Stimulated activated CD4-positive, alpha-beta T cell treated with anti-CD3 and anti-CD28 coated beads, Interleukin-4, amount 100 ng/mL, for 24 hours (primary cell): ENCODE results near the gene QKI.
"Not testable (repeated sequence)": the region's sequence is repeated elsewhere in the genome, so short reads cannot be mapped to it uniquely, and the experiment has no call there.

Source experiments
- DNase-seq: peaks from one replicate; pipeline ENCODE4 v3.0.0-alpha.2; 2020

Gene QKI

DNA sequence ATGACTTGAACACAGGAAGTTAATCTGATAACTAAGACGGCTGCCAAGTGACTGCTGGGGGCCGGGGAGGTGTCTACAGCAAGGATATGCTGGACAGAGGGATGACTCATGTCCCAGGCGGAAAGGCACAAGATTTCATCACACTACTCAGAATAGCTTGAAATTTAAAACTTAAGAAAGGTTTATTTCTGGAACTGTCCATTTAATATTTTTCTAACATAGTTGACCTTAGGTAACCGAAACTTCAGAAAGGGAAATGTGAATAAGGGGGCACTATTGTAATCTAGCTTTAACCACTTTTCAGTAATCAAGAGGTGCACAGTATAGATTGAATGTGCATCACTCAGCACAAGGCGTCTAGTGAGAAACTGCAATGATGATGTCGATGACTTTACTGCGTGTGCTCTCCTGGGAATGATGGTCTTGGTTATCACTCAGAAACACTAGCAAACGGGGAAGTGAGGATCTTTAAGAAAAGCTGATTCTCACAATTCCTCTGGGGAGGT, 171.5 kb downstream of the QKI start:
- no peak for DNase-seq

- DNase-seq = no peak
These were observed 172.4 kb downstream of the QKI start for GRCh38 chr6:163586888-163587287.

DNA sequence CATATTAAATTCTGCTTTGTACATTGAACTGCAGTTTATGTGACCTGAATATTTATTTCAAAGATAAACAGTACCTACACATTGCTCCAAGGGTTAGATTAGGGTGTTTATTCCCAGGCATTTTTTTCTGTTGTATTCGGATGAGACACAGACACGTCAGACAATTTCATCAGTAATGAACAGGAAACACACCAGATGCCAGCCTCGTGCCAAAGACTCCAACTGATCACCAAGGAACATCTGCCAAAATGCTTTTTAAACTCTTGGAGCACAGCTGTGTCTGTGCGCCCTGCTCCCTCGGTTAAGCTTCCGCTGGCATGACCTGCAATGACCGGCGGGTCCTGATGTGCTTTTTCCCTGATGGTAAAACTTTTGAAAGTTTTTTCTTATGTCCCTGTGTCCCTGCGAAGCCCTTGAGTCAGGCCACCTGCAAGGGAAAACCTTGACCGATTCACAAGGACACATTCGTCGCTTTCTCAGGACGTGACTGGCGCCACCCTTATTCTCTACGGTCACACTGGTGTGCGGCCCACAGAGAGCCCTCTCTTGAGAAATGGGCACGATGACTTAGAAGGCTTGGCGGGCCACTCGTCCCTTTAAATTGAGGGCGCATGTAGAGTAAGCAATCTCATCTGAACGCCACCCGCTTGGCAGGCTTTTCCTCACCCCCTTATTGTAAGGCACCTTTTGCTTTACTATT, 173.9 kb downstream of the QKI start:
- no peak for DNase-seq

DNA sequence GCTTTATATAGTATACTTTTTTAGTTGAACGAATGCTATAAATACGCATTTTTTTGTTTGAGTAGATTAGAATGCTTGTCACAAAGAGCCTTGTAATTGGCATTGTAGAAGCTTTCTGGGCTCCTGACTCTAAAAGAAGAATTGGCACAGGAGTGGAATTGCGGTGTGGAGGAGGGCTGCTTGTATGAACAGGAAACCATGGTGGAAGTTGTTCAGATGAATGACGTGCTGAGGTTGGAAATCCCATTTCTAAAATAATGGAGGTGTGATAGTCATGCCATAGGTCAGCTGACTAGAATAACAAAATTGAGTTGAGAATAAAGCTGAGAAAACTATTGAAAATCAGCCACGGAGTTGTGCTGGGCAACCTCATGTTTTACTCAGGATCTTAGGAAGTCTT, 174.9 kb downstream of the QKI start:
- DNase-seq = no peak

DNA sequence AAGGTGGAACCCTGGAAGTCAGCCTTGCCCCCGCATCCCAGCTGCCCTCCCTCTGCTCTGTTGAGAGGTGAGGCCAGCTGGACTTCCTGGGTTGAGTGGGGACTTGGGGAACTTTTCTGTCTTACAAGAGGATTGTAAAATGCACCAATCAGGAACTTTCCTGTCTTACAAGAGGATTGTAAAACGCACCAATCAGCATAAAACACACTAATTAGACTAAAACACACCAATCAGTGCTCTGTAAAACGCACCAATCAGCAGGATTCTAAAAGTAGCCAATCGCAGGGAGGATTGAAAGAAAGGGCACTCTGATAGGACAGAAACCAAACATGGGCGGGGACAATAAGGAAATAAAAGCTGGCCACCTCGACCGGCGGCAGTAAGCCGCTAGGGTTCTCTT, 175.6 kb downstream of the QKI start:
- not testable (repeated sequence) for DNase-seq

- no peak for DNase-seq
These were observed 178.4 kb downstream of the QKI start for GRCh38 chr6:163592872-163593271.

DNA sequence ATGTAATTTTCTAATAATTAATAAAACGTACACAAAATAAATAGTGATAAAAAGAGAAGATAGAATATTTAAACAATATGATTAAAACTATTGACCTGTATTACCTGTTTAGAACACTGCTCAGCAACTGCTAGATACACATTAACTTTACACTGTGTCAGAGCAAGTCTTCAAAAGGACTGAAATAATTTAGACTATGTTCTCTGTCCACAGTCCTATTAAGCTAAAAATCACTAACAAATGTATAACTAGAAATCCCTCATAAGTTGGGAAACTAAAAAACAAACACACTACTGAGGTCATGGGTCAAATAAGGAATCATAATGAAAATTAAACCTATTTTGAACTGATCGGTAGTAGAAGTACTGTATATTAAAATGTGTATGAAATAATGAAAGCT, 181.7 kb downstream of the QKI start:
- no peak for DNase-seq

DNA sequence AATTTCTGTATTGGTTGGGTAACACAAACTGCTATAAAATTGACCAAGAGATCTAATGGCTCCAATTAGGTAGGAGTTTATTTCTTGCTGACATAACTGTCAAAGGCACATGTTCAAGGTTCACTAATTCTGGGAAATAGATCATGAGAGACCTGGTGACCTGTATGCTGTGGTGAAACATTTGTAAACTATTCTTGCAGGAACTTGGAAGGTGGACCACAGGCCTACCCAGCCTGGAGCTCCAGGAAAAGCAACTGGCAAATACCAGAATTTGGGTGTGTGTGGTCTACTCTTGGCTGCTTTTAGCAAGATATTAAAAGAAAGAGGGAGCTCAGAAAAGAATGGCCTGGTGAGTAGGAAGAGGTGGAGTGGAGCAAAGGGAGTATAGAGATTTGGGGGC, 184.6 kb downstream of the QKI start:
- no peak for DNase-seq

- no peak for DNase-seq
These were observed 185.2 kb downstream of the QKI start for GRCh38 chr6:163599684-163600083.

DNA sequence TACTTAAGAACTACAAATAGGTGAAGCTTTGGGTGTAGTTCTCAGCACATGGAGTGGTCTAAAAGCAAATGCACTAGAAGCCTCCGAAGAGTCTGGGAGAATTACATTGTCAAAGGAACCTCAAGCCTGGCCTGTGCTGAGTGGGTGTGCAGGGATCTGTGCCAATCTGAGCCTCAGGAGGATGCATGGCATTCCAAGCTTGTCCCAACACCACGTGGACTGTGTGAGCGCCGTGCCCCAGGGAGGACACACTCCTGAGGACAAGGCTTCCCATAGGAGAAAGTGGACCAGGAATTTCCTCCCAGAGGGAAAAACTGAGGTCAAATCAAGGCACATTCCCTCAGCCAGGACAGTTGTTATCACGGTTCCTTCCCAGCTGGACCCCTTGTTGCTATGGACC, 185.8 kb downstream of the QKI start:
- DNase-seq = no peak

GRCh38 chr6:163600781-163601180, 186.3 kb downstream of the QKI start:
- no peak for DNase-seq

DNA sequence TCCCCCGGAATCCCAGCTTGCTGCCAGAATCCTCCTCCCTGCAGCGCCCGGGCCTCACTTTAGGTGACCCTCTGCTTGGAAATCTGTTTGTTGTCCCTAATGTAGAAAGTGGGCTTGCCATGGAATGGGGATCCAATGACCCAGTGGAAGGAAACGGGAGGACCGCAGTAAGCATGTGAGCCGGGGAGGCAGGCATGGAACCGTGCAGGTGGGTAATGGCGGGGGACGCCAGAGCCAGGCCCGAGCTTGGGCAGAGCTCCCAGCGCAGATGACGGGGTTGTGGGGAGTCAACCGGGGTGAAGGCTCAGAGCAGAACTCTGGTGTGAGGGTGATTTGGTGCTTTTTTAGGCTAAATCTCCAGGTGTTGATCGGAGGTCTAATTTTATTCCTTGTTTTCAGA, 188.3 kb downstream of the QKI start:
- no peak for DNase-seq

DNA sequence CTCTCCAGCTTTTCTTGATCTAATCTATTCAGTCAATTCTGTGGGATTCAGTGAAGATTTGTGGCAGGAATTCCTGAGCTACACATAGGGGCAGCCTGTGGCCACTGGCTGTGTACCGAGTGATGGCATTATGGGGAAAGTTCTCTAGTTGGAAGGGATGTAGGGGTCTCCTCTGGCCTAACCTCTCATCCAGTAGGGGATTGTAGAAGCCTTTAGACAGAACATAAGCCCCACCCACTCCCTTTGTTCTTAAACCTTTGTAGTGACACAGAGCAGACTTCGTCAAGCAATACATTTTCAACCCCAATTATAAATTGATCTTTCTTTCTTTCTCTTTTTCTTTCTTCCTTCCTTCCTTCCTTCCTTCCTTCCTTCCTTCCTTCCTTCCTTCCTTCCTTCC, 188.9 kb downstream of the QKI start:
- DNase-seq = no peak

DNA sequence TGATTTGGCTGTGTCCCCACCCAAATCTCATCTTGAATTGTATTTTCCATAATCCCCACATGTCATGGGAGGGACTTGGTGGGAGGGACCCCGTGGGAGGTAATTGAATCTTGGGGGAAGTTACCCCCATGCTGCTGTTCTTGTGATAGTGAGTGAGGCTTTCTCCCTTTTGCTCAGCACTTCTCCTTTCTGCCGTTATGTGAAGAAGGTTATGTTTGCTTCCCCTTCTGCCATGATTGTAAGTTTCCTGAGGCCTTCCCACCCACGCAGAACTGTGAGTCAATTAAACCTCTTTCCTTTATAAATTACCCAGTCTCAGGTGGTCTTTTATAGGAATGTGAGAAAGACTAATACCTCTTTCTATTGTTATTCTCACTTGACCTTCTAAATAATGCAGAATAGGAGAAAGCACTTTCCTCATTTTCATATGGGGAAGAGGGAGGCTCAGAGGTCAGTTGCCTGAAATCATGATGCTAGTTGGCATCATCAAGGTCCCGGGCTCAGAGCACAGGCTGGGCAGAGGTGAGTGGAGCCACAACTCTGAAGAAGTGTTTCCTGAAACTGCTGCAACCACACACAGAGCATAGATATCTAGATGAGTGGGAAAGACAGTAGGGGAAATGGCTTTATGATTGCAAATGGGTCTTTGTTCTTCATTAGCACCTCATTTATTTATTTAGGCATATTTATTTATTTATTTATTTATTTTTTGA, 191.0 kb downstream of the QKI start:
- no peak for DNase-seq

GRCh38 chr6:163607792-163608191, 193.3 kb downstream of the QKI start:
- DNase-seq = no peak

- DNase-seq = no peak
These were observed 193.7 kb downstream of the QKI start for GRCh38 chr6:163608204-163608644.

DNA sequence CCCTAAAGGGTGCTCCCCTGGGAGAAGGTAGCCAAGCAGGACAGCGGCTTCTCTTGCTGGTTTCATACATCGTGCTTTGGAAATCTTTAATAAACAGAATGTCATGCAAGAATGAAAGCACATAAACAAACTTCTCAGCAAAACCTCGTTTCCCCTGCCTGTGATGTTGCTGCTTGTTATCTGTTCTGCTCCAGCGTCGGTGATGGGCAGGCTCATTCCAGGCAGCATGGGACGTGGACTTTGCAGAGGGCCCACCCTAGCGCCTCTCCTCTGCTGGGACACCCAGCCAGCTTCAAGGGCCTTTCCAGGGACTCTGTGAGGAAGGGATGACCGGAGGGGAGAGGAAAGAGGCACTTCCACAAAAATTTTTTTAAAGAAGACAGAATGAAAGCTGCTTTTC, 197.7 kb downstream of the QKI start:
- no peak for DNase-seq

DNA sequence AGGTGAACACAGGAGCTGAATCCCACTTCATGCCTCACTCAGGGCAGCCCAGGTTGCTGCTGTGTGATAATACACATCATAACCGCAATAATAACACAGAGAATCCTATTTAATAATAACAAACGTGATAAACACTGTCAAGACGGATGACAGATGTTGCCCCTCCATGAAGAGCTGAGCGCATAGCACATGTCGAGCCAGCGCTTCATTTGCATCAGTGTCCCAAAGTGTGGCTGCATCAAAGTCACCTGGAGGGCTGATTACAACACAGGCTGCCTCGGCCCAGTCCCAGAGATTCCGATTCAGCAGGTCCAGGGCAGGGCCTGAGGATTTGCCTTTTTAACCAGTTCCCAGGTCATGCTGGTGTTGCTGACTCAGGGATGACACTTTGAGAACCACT, 198.5 kb downstream of the QKI start:
- DNase-seq = no peak

DNA sequence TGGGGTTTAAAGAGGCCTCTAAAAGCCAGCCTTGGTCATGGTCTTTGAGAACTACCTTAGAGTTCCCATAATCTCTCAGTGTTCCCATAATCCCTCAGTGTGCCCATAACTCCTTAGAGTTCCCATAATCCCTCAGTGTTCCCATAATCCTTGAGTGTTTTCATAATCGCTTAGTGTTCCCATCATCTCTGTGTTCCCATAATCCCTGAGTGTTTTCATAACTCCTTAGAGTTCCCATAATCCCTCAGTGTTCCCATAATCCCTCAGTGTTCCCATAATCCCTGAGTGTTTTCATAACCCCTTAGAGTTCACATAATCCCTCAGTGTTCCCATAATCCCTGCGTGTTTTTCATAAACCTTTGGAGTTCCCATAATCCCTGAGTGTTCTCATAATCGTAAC, 199.2 kb downstream of the QKI start:
- DNase-seq = no peak

- DNase-seq = no peak
These were observed 201.9 kb downstream of the QKI start for GRCh38 chr6:163616452-163616851.

DNA sequence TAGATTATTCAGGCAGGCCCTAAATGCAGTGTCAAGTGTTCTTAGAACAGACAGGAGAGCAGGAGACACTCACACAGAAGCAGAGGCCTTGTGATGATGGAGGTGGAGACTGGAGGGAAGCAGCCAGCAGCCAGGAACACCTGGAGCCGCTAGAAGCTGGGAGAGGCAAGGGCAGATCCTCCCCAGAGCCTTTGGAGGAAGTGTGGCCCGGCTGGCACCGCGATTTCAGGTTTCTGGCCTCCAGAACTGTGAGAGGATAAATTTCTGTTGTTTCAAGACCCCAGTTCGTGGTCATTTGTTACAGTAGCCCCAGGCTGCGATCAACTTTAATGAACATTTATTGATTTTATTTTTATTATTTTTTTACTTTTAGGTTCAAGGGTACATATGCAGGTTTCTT, 203.0 kb downstream of the QKI start:
- DNase-seq = no peak

- DNase-seq = no peak
These were observed 205.6 kb downstream of the QKI start for GRCh38 chr6:163620101-163620500.

GRCh38 chr6:163620670-163621330, 206.3 kb downstream of the QKI start:
- no peak for DNase-seq

DNA sequence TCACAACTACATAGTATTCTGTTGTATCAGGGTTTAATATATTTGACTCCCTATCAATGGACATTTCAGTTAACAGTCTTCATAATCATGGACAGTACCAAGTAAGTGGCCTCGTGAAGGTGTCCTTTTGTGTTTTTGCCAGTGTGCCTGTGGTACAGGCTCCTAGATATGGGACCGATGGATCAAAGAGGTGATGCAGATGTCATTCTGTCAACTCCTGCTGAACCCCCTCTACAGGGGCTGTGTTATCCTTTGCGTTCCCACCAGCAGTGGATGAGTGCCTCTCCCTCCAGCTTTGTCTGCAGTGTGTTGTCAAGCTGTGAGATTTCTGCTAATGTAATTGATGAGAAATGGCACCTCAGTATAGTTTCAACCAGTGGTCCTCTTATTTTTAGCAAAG, 210.7 kb downstream of the QKI start:
- DNase-seq = no peak
